ENCODE measurements around the gene C6orf132.
"Not testable (repeated sequence)": the region's sequence is repeated elsewhere in the genome, so short reads cannot be mapped to it uniquely, and the experiment has no call there.

The C6orf132 gene

DNA sequence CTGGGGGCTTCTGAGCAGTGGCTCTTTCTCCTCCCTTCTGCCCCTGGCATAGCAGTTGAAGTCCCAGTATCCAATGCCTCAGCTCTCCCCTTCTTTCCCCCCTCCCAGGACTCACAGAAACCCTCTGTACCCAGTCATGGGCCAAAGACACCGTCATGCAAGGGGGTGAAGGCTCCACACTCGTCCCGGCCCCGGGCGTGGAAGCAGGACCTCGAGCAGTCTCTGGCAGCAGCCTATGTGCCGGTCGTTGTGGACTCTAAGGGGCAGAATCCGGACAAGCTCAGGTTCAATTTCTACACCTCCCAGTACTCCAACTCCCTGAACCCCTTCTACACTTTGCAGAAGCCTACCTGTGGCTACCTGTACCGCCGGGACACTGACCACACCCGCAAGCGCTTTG lies 20.4 kb upstream of the C6orf132 start:
- DNase-seq (ENCODE audit: low read depth in 2 of 2): no peak

DNA sequence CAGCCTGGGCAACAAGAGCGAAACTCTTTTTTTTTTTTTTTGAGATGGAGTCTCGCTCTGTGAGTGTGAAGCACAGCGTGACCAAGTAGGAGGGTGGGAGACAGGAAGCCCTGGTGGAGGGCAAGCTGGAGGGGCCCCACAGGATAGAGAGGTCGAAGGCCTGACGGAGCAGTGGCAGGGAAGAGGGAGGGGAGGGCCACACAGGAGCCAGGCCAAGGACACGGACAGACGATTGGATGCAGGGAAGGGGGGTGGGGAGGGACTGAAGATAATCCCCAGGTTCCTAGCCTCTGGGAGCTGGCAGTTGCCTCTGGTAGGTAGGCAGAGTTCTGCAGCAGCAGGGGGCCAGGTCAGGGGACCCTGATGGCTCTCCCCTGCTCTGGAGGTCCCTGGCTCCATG lies 20.0 kb upstream of the C6orf132 start:
- no peak for DNase-seq (ENCODE audit: low read depth in 2 of 2)

DNA sequence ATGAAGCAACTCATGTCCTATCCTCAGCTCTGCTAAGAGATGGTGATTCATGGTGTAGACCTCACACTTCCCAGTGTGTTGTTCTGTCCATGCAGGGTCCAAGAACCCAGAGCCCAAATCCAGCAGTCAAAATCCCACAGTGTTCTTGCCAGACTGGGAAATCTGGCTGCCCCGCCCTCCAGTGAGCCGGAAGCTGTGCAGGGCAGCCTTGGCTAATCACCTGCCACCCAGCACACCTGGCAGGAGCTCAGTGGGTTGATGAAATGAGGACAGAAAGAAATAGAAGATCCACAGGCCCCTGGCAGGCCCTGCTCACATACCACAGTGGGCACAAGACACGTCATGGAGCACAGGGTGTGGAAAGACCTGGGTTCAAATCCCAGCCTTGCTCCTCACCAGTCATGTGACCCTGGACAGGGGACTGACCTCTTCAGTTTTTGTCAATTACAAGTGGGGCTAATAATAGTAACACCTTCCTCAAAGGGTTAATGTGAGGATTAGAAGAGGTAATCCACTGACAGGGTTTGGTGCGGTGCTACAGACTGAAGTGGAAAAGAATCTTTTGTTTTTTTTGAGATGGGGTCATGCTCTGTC lies 17.1 kb upstream of the C6orf132 start:
- no peak for DNase-seq (ENCODE audit: low read depth in 2 of 2)

DNA sequence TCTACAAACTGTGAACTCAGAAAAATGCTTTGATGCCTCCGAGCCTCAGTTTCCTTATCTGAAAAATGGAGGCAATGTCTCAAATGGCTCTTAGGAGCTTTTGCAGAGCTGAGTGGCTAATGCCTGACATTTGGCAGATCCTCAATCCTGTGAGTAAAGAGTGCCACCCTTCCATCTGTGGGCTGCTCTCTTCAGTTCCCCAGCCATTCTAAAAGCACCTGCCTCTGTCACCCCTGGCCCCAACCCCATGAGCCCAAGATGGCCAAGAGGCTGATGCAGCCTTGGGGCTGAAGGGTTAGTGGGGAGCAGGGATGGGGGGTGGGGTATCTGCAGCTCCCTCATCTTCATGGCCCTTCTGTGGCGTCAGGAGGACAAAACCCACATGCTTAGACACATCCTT lies 16.2 kb upstream of the C6orf132 start:
- no peak for DNase-seq (ENCODE audit: low read depth in 2 of 2)

DNA sequence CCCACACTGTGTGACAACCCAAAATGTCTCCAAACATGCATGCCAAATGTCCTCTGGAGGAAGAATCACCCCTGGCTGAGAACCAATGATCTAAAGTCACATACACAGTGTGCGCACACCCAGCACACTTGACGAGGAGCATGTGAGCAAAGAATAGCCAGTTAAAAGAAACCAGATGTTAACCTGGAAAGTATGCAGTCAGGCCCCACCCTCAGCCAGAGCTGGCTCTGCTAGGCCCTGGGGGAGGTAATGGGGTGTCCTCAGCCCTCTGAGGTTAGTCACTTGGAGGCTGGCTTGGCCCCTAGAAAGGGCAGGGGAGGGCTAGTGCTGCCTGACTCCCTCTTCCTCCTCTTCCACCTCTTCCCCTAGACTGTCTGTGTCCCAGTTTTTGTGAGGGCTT lies 15.6 kb upstream of the C6orf132 start:
- no peak for DNase-seq (ENCODE audit: low read depth in 2 of 2)

DNA sequence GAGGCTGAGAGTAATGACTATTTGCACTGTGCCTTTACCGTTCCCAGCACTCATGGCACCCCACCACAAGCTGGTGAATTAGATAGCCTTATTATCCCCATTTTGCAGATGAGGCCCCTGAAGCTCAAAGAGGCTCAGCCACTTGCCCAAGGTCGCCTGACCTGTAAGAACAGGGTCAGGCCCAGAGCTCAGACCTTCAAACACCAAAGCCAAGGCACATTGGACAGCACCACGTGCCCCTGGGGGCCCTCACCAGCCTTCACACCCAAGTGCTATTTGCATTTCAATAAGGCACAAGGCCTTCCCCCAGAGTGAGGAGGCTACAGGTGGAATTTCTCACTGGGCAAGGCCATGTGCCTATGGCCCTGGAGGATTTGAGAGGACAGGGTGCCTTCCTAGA lies 14.2 kb upstream of the C6orf132 start:
- no peak for DNase-seq (ENCODE audit: low read depth in 2 of 2)

DNA sequence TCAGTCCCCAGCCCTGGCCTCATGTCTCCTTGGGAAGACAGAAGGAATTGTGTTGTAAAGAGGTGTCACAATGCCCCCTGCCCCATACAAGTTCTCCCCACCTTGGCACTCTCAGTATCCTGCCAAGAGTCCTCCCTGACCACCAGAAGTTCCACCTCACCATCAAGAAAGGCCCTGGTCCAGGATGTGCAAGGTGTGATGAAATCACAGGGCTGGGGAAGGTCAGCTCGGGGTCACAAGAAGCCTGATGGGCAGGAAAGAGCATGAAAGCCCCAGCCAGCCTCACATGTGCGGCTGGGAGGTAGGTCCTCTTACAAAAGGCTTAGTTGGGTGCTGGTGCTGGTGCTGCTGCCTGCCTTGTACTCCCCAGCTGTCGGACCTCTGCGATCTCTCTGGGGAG lies 12.9 kb upstream of the C6orf132 start:
- no peak for DNase-seq (ENCODE audit: low read depth in 2 of 2)

DNA sequence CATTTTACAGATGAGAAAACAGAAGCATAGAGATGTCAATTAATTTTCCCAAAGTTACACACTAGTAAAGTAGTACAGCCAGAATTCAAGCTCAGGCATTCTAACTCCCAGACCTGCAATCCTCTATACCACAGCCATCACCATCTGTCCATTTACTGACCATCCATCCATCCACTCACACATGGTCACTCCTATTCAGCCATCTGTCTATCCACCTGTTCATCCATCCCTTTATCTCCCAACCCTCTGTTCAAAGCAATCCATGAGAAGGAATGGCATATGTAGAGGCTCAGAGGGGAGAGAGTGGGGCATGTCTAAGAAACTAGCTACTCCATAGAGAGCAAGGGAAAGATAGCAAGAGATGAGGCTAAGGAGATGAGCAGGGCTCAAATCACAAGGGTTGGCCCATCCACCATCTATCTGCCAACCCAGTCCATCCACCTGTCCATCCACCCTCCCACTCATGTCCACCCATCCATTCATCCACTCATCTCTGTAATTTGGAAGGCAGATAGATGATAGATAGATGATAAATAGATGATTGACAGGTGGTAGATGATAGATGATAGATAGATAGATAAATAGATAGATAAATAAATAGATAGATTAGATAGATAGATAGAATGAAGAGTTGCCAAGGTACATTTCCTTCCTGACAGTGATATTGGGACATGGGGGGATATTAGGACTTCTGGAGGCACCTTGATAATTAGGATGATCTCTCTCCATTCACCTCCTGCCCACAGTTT lies 12.2 kb upstream of the C6orf132 start:
- no peak for DNase-seq (ENCODE audit: low read depth in 2 of 2)

DNA sequence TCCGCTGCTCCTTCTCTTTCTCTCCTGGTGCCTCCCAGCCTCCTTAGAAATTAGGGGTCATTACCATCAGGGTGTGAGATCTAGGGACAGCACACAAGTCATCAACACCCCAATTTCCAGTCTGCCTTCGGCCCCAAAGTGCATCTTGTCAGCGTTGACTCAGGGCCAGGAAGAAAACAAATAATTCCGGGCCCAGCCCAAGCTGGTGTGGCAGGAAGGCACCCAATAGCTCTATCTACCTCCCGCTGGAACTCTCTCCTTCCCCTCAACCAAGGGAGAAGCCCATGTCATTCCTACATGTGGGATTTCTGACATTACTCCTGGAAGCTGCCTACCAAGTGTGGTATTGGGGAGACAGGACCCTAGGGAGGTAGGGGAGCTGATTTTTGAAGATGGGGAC lies 11.5 kb upstream of the C6orf132 start:
- DNase-seq (ENCODE audit: low read depth in 2 of 2): no peak

DNA sequence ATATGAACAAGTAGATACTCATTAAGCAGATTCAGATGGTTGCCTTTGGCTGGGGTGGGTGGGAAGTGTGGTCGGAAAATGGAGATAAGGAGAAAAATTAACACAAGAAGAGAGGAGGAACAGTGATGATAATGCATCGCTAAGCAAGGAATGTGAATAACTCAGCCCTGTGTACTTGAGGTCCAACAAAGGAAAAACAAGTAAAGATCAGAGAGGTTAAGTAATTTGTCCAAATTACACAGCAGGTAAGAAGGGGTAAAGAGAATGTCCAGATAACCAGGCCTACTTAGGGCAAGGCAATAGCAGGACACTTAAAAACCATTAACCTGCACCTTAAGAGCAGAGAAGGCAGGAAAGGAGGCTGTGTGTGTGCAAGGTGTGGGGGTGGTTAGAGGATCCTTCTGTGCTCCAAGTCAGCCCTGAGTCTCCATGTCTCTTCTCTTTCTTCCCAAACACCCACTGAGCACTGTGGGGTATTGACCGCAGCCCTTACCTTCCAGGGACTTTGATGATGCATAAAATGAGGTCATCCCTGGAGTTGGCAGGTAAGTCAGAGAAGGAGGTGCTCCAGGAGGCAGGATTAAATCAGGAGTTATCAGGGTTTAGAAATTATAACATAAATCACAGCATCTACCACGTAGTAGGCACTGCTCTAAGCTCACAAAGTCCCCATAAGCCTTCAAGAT lies 10.3 kb upstream of the C6orf132 start:
- DNase-seq (ENCODE audit: low read depth in 2 of 2): not testable (repeated sequence)

DNA sequence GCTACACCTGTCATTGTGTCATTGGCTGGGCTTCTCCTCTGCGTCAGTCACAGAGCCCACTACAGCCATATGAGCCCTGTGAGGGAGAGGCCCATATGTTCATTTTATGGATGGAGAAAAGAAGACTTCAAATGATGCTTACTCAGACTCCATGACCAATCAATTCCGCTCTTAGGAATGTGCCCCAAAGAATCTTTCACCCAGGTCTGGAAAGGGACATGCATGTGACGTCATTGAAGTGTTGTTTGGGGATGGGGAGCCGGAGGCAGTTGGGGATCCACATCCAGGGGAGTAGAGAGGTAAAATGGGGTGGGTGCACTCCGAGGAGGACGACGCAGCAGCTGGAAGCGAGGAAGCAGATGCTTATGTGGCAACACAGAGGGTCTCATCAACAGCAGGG lies 9.6 kb upstream of the C6orf132 start:
- DNase-seq (ENCODE audit: low read depth in 2 of 2): no peak

DNA sequence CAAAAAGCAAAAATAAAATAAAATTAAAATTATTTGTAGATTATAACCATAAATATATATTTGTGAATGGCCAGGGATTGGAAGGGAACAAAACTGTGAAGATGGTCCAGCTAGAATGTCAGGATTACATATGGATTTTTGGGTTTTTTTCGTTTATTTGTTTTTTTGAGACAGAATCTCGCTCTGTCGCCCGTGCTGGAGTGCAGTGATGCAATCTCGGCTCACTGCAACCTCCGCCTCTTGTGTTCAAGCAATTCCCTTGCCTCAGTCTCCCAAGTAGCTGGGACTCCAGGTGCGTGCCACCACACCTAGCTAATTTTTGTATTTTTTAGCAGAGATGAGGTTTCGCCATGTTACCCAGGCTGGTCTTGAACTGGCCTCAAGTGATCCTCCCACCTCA lies 7.8 kb upstream of the C6orf132 start:
- DNase-seq (ENCODE audit: low read depth in 2 of 2): no peak

DNA sequence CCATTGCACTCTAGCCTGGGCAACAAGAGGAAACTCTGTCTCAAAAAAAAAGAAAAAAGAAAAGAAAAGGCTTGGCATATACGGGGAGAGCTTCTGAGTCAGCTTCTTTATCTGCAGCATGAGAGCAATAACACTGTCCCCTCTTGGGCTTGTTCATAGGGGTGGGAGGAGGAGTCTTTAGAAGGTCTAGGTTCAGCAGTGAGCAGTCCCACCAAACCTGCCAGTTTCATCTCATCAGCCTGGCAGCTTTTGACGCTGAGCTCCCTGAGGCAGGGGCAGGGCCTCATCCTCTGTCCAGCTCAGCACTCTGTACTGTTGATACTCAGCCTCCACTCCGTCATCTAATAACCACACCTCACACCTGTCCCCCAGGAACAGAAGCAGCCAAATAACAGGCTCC lies 5.6 kb upstream of the C6orf132 start:
- no peak for DNase-seq (ENCODE audit: low read depth in 2 of 2)

DNA sequence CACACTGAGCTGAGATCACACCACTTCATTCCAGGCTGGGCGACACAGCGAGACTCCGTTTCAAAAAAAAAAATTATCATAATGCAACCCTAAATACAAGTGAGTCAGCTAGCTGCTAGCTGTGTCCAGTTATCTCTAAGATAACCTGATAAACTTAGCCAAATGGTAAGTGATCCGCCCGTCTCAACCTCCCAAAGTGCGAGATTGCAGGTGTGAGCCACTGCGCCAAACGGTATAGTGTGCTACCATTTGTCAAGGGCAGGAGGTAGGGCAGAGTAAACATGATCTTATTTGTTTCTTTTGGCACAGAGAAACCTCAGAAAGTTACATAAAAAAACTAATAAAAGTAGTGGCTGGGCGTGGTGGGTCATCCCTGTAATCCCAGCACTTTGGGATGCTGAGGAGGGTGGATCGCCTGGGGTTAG lies 4.7 kb upstream of the C6orf132 start:
- DNase-seq (ENCODE audit: low read depth in 2 of 2): no peak

DNA sequence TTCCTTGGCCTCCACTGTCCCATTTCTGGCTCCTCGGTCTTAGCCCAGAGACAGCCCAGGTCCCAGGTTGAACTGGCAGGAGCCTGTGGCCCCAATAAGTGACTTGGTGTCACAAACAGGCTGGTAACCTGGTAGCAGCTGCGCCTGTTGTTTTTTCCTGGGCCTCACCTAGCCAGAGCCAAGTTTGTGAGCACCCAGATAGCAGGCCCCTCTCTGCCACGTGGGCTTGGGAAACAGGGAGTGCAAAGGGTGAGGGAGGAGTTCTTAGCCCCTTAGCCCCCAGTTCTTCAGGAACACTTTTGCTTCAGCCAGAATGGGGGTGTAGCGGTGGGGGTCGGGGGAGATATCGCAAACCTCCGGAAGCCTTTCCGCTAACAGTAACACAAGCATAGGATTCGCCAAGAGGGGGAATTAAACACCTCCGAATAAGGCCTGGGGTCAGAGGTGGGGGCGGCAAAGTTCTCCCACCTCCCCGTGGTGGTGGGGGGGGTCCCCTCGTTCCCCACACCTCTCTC lies 760 bp downstream of the C6orf132 start:
- no peak for DNase-seq (ENCODE audit: low read depth in 2 of 2)

DNA sequence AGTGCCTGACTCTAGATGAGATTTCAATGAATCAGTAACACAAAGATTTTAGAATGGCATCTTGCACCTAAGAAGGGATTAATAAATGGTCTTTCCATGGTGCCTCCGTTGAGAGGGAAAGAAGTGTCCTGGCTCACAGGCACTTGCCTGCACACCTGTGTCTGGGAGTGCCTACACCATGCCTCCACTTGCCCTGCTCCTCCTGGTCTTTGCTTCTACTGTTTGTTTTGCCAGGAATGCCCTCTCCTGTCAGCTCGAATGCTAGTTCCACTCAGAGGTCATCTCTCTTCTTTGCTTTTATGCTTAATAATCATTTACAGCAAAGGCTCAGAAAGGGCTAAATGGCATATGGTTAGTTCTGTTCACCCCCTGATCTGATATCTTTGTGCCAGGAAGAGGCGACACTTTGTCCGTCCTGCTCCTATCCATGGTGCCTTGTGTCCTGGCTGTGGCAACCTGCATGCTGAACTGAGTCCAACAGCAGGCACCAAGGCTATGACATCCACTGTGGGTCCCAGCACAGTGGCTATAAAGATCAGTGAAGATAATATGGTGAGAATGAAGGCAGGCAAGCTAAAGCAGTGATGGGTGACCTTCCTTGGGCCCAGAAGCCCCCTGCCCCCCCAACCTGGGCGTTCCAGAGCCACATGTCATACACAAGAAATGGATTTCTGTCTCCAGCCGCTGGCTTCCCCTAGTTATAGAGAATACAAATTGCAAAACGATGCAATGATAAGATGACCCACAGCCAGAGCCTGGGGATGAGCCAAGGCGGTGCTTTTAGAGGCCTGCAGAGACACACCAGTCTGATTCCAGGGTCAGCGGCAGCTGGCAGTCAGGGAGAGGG lies 1.4 kb downstream of the C6orf132 start:
- no peak for DNase-seq (ENCODE audit: low read depth in 2 of 2)

DNA sequence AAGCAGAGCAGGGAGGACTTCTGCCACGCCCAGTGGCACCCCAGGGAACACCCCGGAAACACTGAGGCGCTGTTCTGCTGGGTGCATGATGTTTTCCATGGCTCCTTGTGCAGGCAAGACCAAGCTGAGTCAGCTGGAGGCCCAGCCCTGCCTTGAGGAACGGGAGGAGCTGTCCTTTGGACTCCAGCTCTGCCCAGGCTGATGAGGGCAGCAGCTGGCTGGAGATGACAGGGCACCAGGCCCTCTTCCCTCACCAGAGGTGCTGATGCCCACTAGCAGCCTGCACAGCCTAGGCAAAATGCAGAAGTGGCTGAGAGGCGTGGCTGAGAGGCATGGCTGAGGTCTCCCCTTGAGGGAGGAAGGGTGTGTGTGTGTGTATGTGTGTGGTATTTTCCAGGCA lies 2.4 kb downstream of the C6orf132 start:
- no peak for DNase-seq (ENCODE audit: low read depth in 2 of 2)

DNA sequence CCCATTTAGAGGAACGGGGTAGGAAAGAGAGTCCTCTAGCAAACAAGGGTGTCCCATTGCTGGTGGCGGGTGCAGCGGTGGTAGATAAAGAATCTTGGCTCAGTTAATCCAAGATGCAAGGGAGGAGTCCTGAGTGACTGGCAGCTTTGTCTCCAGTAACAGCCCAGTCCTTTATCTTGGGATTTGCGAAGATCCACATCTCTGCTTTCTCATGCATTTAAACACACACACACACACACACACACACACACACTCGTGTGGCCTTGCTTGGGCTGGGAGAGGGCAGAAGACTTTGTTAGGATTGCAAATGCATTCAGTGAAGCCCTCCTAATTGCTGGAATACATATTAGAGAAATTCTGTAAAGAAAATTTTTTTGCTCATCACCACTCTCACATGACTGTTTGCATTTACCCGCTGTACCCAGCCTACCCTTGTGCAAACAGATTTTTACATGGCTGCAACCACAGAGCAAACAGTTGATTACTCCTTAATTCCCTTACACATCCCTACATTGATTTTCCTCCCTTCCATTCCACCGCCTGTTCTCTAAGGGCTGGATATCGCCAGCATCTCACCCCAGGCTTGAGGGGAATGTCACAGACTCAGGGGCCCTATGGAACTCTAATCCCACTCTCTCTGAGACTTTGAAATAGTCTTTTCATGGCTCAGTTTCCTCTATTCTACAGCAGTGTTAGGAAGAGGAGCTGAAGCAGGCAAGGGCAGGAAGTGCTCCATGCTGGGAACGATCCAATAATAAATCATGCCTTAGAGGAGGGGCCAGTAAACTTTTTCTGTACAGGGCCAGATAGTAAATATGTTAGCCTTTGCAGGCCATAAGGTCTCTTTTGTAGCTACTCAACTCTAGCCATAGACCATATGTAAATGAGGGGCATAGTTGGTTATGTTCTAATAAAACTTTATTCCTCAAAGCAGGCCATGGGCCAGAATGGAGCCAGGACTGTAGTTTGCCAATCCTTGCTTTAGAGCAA lies 3.5 kb downstream of the C6orf132 start:
- no peak for DNase-seq (ENCODE audit: low read depth in 2 of 2)

DNA sequence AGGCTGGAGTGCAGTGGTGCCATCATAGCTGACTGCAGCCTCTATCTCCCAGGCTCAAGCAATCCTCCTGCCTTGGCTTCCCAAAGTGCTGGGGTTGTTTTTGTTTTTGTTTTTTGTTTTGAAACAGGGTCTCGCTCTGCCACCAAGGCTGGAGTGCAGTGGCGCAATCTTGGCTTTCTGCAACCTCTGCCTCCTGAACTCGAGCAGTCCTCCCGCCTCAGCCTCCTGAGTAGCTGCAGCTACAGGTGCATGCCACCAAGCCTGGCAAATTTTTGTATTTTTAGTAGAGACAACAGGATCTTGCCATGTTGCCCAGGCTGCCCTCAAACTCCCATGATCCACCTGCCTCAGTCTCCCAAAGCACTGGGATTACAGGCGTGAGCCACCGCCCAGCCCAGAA lies 4.2 kb downstream of the C6orf132 start:
- no peak for DNase-seq (ENCODE audit: low read depth in 2 of 2)

DNA sequence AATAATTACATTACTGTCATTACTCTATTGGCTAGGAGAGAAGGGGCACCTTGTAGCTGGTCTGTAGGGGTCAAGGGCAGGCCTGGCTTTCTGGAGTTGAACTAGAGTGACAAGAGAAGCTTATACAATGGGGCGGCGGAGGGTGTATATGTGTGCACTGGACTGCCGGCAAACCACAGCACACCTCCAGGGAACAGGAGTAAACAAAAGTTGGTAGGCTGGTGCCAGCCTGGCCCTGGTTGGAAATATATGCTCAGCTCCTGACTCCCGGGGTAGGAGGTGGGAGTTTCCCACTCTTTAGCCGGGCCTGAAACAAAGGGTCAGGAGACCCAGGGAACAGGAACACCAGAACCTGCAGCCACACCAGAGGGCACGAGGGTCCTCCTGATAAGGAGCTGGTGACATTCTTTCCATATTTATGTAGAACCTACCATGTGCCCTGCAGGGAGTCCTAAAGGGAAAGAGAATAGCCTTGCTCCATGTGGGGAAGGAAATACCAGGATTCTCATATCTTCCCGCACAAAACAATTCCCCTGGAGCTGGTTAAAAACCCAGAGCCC lies 5.1 kb downstream of the C6orf132 start:
- DNase-seq (ENCODE audit: low read depth in 2 of 2): no peak

Measured in stimulated activated CD8-positive, alpha-beta memory T cell treated with anti-CD3 and anti-CD28 coated beads, Interleukin-2, amount 100 ng/mL, for 48 hours (primary cell).